ENCODE data around the gene IGSF9B. TPM values are rescaled to one million over a fixed set of nuclear protein-coding genes. Genes with fewer than 3 reads are reported as not detected.

Gene IGSF9B
- total RNA-seq, 1 donor from 2014 or later, result 2.0 TPM

GRCh38 chr11:133943950-133944698 is 12.6 kb downstream of the IGSF9B start:
- ChIA-PET CTCF (no interaction called here), POLR2A (no interaction called here)
- H3K4me3 Mint-ChIP-seq, result no peak overlapping the region
- H3K36me3 Mint-ChIP-seq (ENCODE audit: low read depth), result no peaks in the 10 kb centered on the region
- no peak for ATAC-seq (ENCODE audit: low read depth)
- intact Hi-C loops (cut with micrococcal nuclease), result no loop called here
- no peak for TF ChIP-seq CTCF (IDR thresholded peaks at IDR 0.05)
- no peaks in the 10 kb centered on the region for H3K9me3 Mint-ChIP-seq
- no peak overlapping the region for H3K27ac Mint-ChIP-seq
- no peaks in the 10 kb centered on the region for H3K4me1 Mint-ChIP-seq
- no peak for DNase-seq
- peaks cover 24% of the 10 kb centered on the region for H3K27me3 Mint-ChIP-seq

- DNase-seq (no peak), ATAC-seq (ENCODE audit: low read depth) (no peak)
- TF ChIP-seq CTCF (IDR thresholded peaks at IDR 0.05), result no peak
- ChIA-PET POLR2A (no interaction called here), CTCF (no interaction called here)
- H3K36me3 Mint-ChIP-seq (ENCODE audit: low read depth), result no peaks in the 10 kb centered on the region
- H3K27me3 Mint-ChIP-seq, result peaks cover 10% of the 10 kb centered on the region
- no peaks in the 10 kb centered on the region for H3K4me1 Mint-ChIP-seq
- no peaks in the 10 kb centered on the region for H3K9me3 Mint-ChIP-seq
- no peak overlapping the region for H3K4me3 Mint-ChIP-seq
- no peak overlapping the region for H3K27ac Mint-ChIP-seq
- intact Hi-C loops (cut with micrococcal nuclease), result no loop called here
These were observed 14.2 kb downstream of the IGSF9B start for GRCh38 chr11:133942577-133942976.

DNA sequence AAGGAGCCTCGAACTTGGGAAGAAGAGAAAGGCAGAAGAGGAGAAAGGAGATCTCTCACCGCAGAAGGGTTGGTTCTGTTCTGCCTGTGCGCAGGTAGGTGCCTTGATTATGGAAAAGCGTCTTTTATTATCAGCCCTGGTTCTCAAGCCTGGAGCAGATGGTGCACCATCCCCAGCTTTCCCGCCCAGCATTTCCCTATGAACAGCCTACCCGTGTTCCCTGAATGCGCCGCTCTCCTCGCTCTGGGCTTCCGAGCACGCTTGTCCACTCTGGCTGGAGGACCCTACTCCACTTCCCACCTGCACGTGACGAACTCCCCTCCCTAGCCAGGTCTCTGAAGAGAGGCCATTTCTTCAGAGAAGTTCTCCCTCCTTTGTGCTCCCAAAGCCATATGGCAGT is 15.2 kb downstream of the IGSF9B start:
- no peaks in the 10 kb centered on the region for H3K9me3 Mint-ChIP-seq
- ChIA-PET POLR2A (no interaction called here), CTCF (no interaction called here)
- TF ChIP-seq CTCF (IDR thresholded peaks at IDR 0.05), result no peak
- H3K36me3 Mint-ChIP-seq (ENCODE audit: low read depth), result no peaks in the 10 kb centered on the region
- DNase-seq, result no peak
- ATAC-seq (ENCODE audit: low read depth), result no peak
- no peaks in the 10 kb centered on the region for H3K4me1 Mint-ChIP-seq
- no peak overlapping the region for H3K4me3 Mint-ChIP-seq
- intact Hi-C loops (cut with micrococcal nuclease), result no loop called here
- H3K27ac Mint-ChIP-seq, result no peak overlapping the region
- peaks cover 4% of the 10 kb centered on the region for H3K27me3 Mint-ChIP-seq

- ChIA-PET POLR2A (no interaction called here), CTCF (no interaction called here)
- Mint-ChIP-seq H3K27me3 (peaks cover 2% of the 10 kb centered on the region), H3K4me1 (no peaks in the 10 kb centered on the region), H3K4me3 (no peak overlapping the region), H3K9me3 (no peaks in the 10 kb centered on the region), H3K36me3 (ENCODE audit: low read depth) (no peaks in the 10 kb centered on the region), H3K27ac (no peak overlapping the region)
- DNase-seq, result no peak
- TF ChIP-seq CTCF (IDR thresholded peaks at IDR 0.05), result no peak
- ATAC-seq (ENCODE audit: low read depth), result no peak
- intact Hi-C loops (cut with micrococcal nuclease), result no loop called here
These were observed 16.7 kb downstream of the IGSF9B start for GRCh38 chr11:133940034-133940433.

GRCh38 chr11:133939558-133939957 is 17.2 kb downstream of the IGSF9B start:
- no peak for TF ChIP-seq CTCF (IDR thresholded peaks at IDR 0.05)
- intact Hi-C loops (cut with micrococcal nuclease), result no loop called here
- Mint-ChIP-seq H3K27me3 (peaks cover 2% of the 10 kb centered on the region), H3K4me1 (no peaks in the 10 kb centered on the region), H3K9me3 (no peaks in the 10 kb centered on the region), H3K36me3 (ENCODE audit: low read depth) (no peaks in the 10 kb centered on the region), H3K27ac (no peak overlapping the region), H3K4me3 (no peak overlapping the region)
- CTCF ChIA-PET, result no interaction called here
- DNase-seq, result no peak
- POLR2A ChIA-PET, result no interaction called here
- no peak for ATAC-seq (ENCODE audit: low read depth)
